HG02840 (cell line): Measurements from ENCODE around the gene COMMD7.

Experiments
- ATAC-seq: cut with Tn5 transposase; IDR thresholded peaks from one replicate; pipeline ENCODE4 v1.9.1; 2021; ENCODE audit warnings: mild to moderate bottlenecking, moderate library complexity, moderate number of reproducible peaks; ENCODE audit not compliant: unreplicated experiment, low FRiP score

The COMMD7 gene

DNA sequence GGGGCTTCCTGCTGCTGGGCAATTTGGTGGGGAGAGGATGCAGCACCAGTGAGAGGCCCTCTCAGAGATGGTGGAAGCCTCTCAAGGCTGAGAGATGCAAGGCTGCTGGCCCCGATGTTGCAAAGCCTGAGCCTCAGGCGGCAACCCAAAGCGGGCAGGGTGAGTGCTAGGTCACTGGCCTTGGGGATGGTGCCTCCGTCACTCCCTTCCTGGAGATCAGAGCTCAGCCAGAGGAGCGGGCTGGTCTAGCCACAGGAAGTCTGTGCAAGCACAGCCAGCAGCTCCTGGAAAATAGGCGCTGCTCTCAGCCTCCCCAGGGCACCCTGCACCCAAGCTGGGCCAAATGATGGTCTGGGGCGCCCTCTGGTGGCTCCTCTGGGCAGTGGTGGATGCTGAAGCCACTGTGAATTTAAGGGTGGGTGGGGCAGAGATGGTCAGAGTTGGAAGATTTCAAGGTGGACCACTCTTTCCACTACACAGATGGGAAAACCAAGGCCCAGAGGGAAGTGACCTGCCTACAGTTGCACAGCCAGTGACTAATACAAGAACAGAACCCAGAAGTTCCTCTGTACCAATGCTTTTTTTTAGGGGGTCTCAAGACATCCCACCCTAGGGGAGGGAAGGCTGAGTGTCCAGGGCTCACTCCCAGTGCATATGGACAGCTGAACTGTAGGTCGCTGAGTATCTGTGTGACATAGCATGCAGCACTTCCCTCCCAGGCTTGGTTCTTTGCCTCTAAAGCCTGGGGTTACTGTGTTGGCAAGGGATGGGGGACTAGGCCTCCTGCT is 90.3 kb downstream of the COMMD7 start:
- no peak for ATAC-seq
